ENCODE measurements around the gene PRELID2.
"Not testable (repeated sequence)": the region's sequence is repeated elsewhere in the genome, so short reads cannot be mapped to it uniquely, and the experiment has no call there.

Gene PRELID2

GRCh38 chr5:145834917-145835847 lies at the start of gene PRELID2:
PRELID2 (minus strand) TSS chr5:145835342; CDS start chr5:145835251, 91 bp downstream.
- DNase-seq, result peak; percentile 95

- DNase-seq, result no peak
Observed at GRCh38 chr5:145874765-145875164, 39.6 kb upstream of the PRELID2 start.

GRCh38 chr5:145872914-145873313 lies 37.8 kb upstream of the PRELID2 start, which contains the start of gene GRXCR2:
GRXCR2 (minus strand) TSS chr5:145873014; CDS start chr5:145872968, 46 bp downstream.
- no peak for DNase-seq

GRCh38 chr5:145872486-145872885 lies 37.3 kb upstream of the PRELID2 start:
- no peak for DNase-seq

GRCh38 chr5:145869753-145870152 lies 34.6 kb upstream of the PRELID2 start:
- DNase-seq, result no peak

GRCh38 chr5:145867806-145868205 lies 32.7 kb upstream of the PRELID2 start:
- no peak for DNase-seq

- DNase-seq, result not testable (repeated sequence)
Observed at GRCh38 chr5:145864432-145864831, 29.3 kb upstream of the PRELID2 start.

- no peak for DNase-seq
Observed at GRCh38 chr5:145863003-145863402, 27.9 kb upstream of the PRELID2 start.

- no peak for DNase-seq
Observed at GRCh38 chr5:145859897-145860296, 24.8 kb upstream of the PRELID2 start.

- DNase-seq, result no peak
Observed at GRCh38 chr5:145859453-145859852, 24.3 kb upstream of the PRELID2 start.

GRCh38 chr5:145858959-145859358 lies 23.8 kb upstream of the PRELID2 start:
- DNase-seq, result no peak

GRCh38 chr5:145856285-145856818 lies 21.2 kb upstream of the PRELID2 start:
- peak; percentile 13 for DNase-seq

- DNase-seq, result no peak
Observed at GRCh38 chr5:145855763-145856267, 20.7 kb upstream of the PRELID2 start.

- DNase-seq, result peak; percentile 86
Observed at GRCh38 chr5:145854651-145855258, 19.6 kb upstream of the PRELID2 start.

- DNase-seq, result no peak
Observed at GRCh38 chr5:145853781-145854376, 18.7 kb upstream of the PRELID2 start.

- DNase-seq, result no peak
Observed at GRCh38 chr5:145852990-145853389, 17.8 kb upstream of the PRELID2 start.

GRCh38 chr5:145848854-145849253 lies 13.7 kb upstream of the PRELID2 start:
- DNase-seq, result peak; percentile 58

GRCh38 chr5:145847499-145848497 lies 12.7 kb upstream of the PRELID2 start:
- DNase-seq, result peak; percentile 89

GRCh38 chr5:145846081-145846480 lies 10.9 kb upstream of the PRELID2 start:
- no peak for DNase-seq

GRCh38 chr5:145841299-145841698 lies 6.2 kb upstream of the PRELID2 start:
- no peak for DNase-seq

GRCh38 chr5:145840458-145841132 lies 5.5 kb upstream of the PRELID2 start:
- DNase-seq, result no peak
